LNCAP (cell line): ENCODE measurements around the gene MMP11.

ENCODE experiments used
- CTCF ChIP-seq: fragments of 450-650 bp; IDR thresholded peaks from 2 replicates; pipeline ENCODE4 v1.5.1; 2017; ENCODE audit warnings: mild to moderate bottlenecking

MMP11 gene

GRCh38 chr22:23773483-23774113 lies 949 bp downstream of the MMP11 start:
- no peak for TF ChIP-seq CTCF

- no peak for TF ChIP-seq CTCF
Measured at GRCh38 chr22:23774114-23774921, 1.7 kb downstream of the MMP11 start.

DNA sequence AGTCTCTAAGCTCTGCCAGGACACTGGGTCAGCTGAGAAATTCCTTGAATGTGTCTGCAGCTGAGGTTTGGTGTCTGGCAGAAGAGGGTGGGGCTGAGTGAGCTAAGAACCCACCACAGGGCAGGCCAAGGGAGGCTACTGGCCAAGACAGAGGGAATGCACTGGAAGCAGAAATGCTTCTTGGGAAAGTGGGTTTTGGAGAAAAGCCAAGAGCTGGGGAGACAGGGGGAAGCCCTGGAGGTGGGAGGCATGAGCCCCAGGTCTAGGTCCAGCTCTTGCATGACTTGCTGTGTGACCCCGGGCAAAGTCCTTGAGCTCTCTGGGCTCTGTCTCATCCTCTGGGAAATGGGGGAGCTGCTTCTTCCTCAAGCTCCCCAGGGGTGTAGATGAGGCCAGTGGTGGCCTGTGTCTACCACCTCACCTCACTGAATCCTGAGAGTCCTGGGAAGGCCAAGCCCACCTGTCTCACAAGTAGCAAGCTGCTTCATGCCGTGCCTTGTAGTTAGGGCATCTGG lies 2.3 kb downstream of the MMP11 start:
- TF ChIP-seq CTCF = no peak

DNA sequence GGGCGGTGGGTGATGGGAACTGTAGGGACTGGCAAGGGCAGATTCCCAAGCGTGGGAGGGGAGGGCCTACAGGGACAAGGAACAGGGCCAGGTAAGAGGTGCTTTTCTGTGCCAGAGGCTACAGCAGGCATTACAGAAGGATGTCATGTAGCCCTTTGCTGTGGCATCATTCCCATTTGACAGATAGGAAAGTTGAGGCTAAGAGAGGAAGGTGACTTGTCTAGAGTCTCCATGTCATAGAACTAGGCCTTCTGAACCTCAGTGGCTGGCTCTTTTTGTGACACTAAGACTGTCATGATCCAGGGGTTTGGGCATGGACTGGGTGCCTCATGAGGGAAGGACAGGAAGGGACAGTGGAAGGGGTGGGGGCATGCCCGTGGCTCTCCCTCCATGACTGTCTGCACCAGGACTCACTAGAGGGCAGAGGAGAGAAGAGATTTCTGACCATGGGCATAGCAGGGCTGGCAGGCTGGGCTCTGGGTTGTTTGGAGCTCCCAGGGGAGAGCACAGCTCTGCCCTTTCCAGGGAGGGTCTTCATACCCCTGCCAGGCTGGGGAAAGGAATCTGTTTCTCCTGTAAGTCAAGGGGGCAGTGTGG lies 3.2 kb downstream of the MMP11 start:
- TF ChIP-seq CTCF = no peak

GRCh38 chr22:23777776-23778576 lies 5.3 kb downstream of the MMP11 start:
- no peak for TF ChIP-seq CTCF

DNA sequence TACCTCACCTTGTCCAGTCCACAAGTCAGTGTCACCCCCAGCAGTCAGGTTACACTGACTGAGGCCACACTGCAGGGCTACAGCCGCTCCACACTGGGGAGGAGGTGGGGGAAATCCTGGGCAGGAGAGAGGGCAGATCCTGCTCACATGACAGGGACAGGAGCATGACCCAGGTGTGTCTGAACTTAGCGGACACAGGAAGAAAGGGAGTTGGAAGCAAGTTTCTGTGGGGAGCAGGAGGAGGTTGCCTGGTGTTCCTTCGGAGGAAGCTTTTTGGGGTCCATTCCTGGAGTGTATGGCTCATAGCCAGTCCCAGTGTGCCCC lies 5.9 kb downstream of the MMP11 start:
- TF ChIP-seq CTCF = no peak

DNA sequence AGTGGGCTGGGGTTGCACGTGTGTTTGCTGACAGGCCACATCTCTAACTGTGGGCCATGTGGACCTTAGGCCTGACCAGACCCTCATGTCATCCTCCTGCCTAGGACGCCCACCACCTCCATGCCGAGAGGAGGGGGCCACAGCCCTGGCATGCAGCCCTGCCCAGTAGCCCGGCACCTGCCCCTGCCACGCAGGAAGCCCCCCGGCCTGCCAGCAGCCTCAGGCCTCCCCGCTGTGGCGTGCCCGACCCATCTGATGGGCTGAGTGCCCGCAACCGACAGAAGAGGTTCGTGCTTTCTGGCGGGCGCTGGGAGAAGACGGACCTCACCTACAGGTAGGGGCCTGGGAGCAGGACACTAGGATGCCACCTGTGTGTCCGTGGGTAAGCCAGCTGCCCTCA lies 6.4 kb downstream of the MMP11 start:
- TF ChIP-seq CTCF = no peak
